Measurements from ENCODE around the gene LGSN. TPM values are rescaled to one million over a fixed set of nuclear protein-coding genes. Genes with fewer than 3 reads are reported as not detected.
"Not testable (repeated sequence)": the region's sequence is repeated elsewhere in the genome, so short reads cannot be mapped to it uniquely, and the experiment has no call there.

LGSN gene
- total and polyA plus RNA-seq, 7 experiments from 2014 or later = 0.11 to 0.21 TPM; not detected in 5

GRCh38 chr6:63230511-63230910, 89.3 kb downstream of the LGSN start:
- ATAC-seq; DNase-seq; H3K27ac Mint-ChIP-seq; H3K4me1 Mint-ChIP-seq; H3K27ac ChIP-seq (ENCODE audit: low read depth, low read length); H3K36me3 ChIP-seq (ENCODE audit: control insufficient read depth in 2 of 3, insufficient read depth in 3 of 3, low read length in 3 of 3); H3K36me3 Mint-ChIP-seq; H3K4me1 ChIP-seq (ENCODE audit: control insufficient read depth in 2 of 2, insufficient read depth in 2 of 2, low read length in 2 of 2); H3K27me3 ChIP-seq (ENCODE audit: control insufficient read depth in 2 of 2, insufficient read depth in 2 of 2, low read length in 2 of 2); CTCF ChIA-PET; POLR2A ChIA-PET; H3K27me3 Mint-ChIP-seq; H3K9me3 ChIP-seq (ENCODE audit: control insufficient read depth in 2 of 3, low read length in 3 of 3); H3K4me3 Mint-ChIP-seq; intact Hi-C loops (cut with micrococcal nuclease); H3K4me3 ChIP-seq (ENCODE audit: low read length): not testable (repeated sequence)
- H3K9me3 Mint-ChIP-seq = peaks cover 0 to 18% (median 8%) of the 10 kb centered on the region in 11 donors

GRCh38 chr6:63230027-63230426, 89.8 kb downstream of the LGSN start:
- H3K27me3 ChIP-seq (ENCODE audit: control insufficient read depth in 2 of 2, insufficient read depth in 2 of 2, low read length in 2 of 2); H3K36me3 Mint-ChIP-seq; H3K27ac ChIP-seq (ENCODE audit: low read depth, low read length); H3K4me1 ChIP-seq (ENCODE audit: control insufficient read depth in 2 of 2, insufficient read depth in 2 of 2, low read length in 2 of 2); H3K4me3 ChIP-seq (ENCODE audit: low read length); H3K27ac Mint-ChIP-seq; ATAC-seq; H3K9me3 ChIP-seq (ENCODE audit: control insufficient read depth in 2 of 3, low read length in 3 of 3); H3K27me3 Mint-ChIP-seq; POLR2A ChIA-PET; H3K36me3 ChIP-seq (ENCODE audit: control insufficient read depth in 2 of 3, insufficient read depth in 3 of 3, low read length in 3 of 3); intact Hi-C loops (cut with micrococcal nuclease); CTCF ChIA-PET; H3K4me3 Mint-ChIP-seq; DNase-seq; H3K4me1 Mint-ChIP-seq: not testable (repeated sequence)
- H3K9me3 Mint-ChIP-seq = peaks cover 0 to 16% (median 6%) of the 10 kb centered on the region in 11 donors

GRCh38 chr6:63227928-63228894, 91.6 kb downstream of the LGSN start:
- H3K4me1 Mint-ChIP-seq; H3K36me3 ChIP-seq (ENCODE audit: control insufficient read depth in 2 of 3, insufficient read depth in 3 of 3, low read length in 3 of 3); H3K27me3 ChIP-seq (ENCODE audit: control insufficient read depth in 2 of 2, insufficient read depth in 2 of 2, low read length in 2 of 2); H3K9me3 ChIP-seq (ENCODE audit: control insufficient read depth in 2 of 3, low read length in 3 of 3); H3K4me3 ChIP-seq (ENCODE audit: low read length); H3K9me3 Mint-ChIP-seq; DNase-seq; H3K27ac Mint-ChIP-seq; H3K27me3 Mint-ChIP-seq; H3K4me3 Mint-ChIP-seq; H3K27ac ChIP-seq (ENCODE audit: low read depth, low read length); intact Hi-C loops (cut with micrococcal nuclease); POLR2A ChIA-PET; CTCF ChIA-PET; ATAC-seq; H3K36me3 Mint-ChIP-seq; H3K4me1 ChIP-seq (ENCODE audit: control insufficient read depth in 2 of 2, insufficient read depth in 2 of 2, low read length in 2 of 2): not testable (repeated sequence)

- H3K36me3 Mint-ChIP-seq; H3K4me3 Mint-ChIP-seq; POLR2A ChIA-PET; H3K27me3 Mint-ChIP-seq; DNase-seq; ATAC-seq; H3K27ac Mint-ChIP-seq; H3K9me3 Mint-ChIP-seq; H3K4me3 ChIP-seq (ENCODE audit: low read length); H3K4me1 ChIP-seq (ENCODE audit: control insufficient read depth in 2 of 2, insufficient read depth in 2 of 2, low read length in 2 of 2); H3K36me3 ChIP-seq (ENCODE audit: control insufficient read depth in 2 of 3, insufficient read depth in 3 of 3, low read length in 3 of 3); H3K9me3 ChIP-seq (ENCODE audit: control insufficient read depth in 2 of 3, low read length in 3 of 3); intact Hi-C loops (cut with micrococcal nuclease); H3K27me3 ChIP-seq (ENCODE audit: control insufficient read depth in 2 of 2, insufficient read depth in 2 of 2, low read length in 2 of 2); H3K4me1 Mint-ChIP-seq; H3K27ac ChIP-seq (ENCODE audit: low read depth, low read length): not testable (repeated sequence)
- CTCF ChIA-PET = interaction anchor here (0.6 to 0.7 kb wide), 2 partner anchors 21 to 46 kb away, joined by 3 to 4 read pairs; no protein-coding TSS in a partner anchor
Observed at GRCh38 chr6:63225987-63226386, 93.8 kb downstream of the LGSN start.

Other genes with a start within 250 kb of the LGSN start
- gene FKBP1C, start 108.5 kb downstream of the LGSN start, total RNA-seq = 1 to 10 TPM in 1 of 5 experiments, not detected in 4; 1.6 TPM
- gene FKBP1C, start 108.5 kb downstream of the LGSN start, polyA plus RNA-seq = under 1 TPM in 1 of 2 donors, not detected in 1; 0.15 TPM

Data from naive thymus-derived CD4-positive, alpha-beta T cell (primary cell).